A673 (cell line): ENCODE data around the gene IRF6.

Experiments used
- EZH2 ChIP-seq: fragments of 200-600 bp; sonication (generic); IDR thresholded peaks from 2 replicates; pipeline ENCODE4 v1.6.1; 2017; ENCODE audit warnings: borderline replicate concordance, low read depth, mild to moderate bottlenecking, mixed read lengths, antibody characterized with exemption, low read length; ENCODE audit not compliant: poor library complexity, severe bottlenecking
- TF ChIP-seq, protein P1 (sequence below): fragments of 300-800, 200-600 bp; sonication (generic); conservative IDR thresholded peaks from 2 replicates; pipeline ENCODE4 v1.5.1; 2017; ENCODE audit warnings: low read depth, mild to moderate bottlenecking, antibody characterized with exemption, low read length, moderate library complexity, mixed read lengths

DNA sequence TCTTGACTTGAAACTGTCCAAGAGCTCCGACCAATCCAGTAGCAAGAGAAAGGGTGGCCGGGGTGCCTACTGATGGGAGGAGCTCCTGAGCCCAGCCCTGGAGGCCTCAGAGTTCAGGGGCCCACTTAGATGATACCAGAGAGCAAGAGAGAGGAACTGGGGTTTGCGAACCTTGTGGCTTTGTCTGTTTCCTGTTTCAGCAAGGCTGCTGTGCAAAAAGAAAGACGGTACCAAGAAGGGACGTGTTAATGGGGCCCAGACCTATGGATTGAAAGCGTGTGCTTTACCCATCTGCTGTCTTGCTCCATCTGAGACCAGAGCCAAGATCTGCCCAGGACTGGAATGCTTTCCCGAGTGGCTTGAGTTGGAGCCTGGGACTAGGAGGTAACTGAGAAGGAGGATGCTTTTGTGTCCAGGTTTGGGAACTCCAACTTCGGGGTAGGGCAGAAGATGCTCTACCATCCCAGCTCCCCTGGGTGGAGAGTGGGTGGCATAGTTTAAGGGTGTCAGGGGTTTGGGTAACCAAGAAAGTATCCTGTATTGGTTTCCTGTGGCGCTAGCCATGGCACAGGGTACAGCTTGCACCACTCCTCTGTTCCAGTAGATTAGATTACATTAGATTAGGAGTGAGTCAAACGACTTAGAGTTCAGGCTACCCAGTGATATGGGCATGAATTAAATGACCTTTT is 49.9 kb downstream of the IRF6 start, which contains the start of gene TRAF3IP3:
- TF ChIP-seq, protein P1, sequence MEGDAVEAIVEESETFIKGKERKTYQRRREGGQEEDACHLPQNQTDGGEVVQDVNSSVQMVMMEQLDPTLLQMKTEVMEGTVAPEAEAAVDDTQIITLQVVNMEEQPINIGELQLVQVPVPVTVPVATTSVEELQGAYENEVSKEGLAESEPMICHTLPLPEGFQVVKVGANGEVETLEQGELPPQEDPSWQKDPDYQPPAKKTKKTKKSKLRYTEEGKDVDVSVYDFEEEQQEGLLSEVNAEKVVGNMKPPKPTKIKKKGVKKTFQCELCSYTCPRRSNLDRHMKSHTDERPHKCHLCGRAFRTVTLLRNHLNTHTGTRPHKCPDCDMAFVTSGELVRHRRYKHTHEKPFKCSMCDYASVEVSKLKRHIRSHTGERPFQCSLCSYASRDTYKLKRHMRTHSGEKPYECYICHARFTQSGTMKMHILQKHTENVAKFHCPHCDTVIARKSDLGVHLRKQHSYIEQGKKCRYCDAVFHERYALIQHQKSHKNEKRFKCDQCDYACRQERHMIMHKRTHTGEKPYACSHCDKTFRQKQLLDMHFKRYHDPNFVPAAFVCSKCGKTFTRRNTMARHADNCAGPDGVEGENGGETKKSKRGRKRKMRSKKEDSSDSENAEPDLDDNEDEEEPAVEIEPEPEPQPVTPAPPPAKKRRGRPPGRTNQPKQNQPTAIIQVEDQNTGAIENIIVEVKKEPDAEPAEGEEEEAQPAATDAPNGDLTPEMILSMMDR, result no peak
- TF ChIP-seq EZH2, result no peak
